B cell (primary cell): ENCODE data around the gene TCP11L2. TPM values are rescaled to one million over a fixed set of nuclear protein-coding genes. Genes with fewer than 3 reads are reported as not detected.

Experiments used
- ATAC-seq: fragments of 200-7000 bp; cut with Tn5 transposase; one replicate; pipeline ENCODE4 v1.10.0; 2021; ENCODE audit warnings: low read depth, mild to moderate bottlenecking, moderate number of reproducible peaks, moderate library complexity
- CTCF ChIA-PET: fragments of 350-600 bp; sonication (Branson Sonifier 250); formaldehyde crosslinking; loops from one replicate; lab custom pipeline; 2021; ENCODE audit warnings: antibody characterized with exemption, inconsistent platforms; lab: Charles Lee
- POLR2A ChIA-PET: fragments of 350-600 bp; sonication (Branson Sonifier 250); formaldehyde crosslinking; loops from one replicate; lab custom pipeline; 2021; ENCODE audit warnings: antibody characterized with exemption; lab: Charles Lee
- DNase-seq: peaks from one replicate; pipeline ENCODE4 v3.0.0; 2013
- H2AFZ ChIP-seq: 2 replicates; pipeline ENCODE4 v1.6.1; 2012; ENCODE audit warnings: mild to moderate bottlenecking, low read depth, low read length; ENCODE audit not compliant: insufficient read depth, poor library complexity, severe bottlenecking
- H3K27ac ChIP-seq, 2 donors: 1 replicate in 1 of 2; 2 replicates in 1 of 2; pipeline ENCODE4 v1.5.1; 2012 to 2013; ENCODE audit warnings: low read length in 2 of 2, mild to moderate bottlenecking in 2 of 2, moderate library complexity in 1 of 2
- H3K27me3 ChIP-seq, 4 experiments: fragments of 200-600 bp in 1 of 4; sonication (generic) in 1 of 4; replicated peaks in 1 of 4; 1 replicate in 2 of 4; 2 replicates in 2 of 4; pipeline versions ENCODE4 v1.6.1 to v1.7.0; 2013 to 2016; ENCODE audit warnings: low read length in 3 of 4, mild to moderate bottlenecking in 2 of 4, mixed read lengths in 1 of 4, moderate library complexity in 1 of 4; ENCODE audit not compliant: insufficient read depth in 4 of 4, control insufficient read depth in 3 of 4; ENCODE audit errors: control extremely low read depth in 1 of 4
- H3K36me3 ChIP-seq, 2 experiments: replicated peaks in 1 of 2; 1 replicate in 1 of 2; 2 replicates in 1 of 2; pipeline versions ENCODE4 v1.6.1 to v1.7.1; 2013; ENCODE audit warnings: low read length in 1 of 2; ENCODE audit not compliant: insufficient read depth in 2 of 2, control insufficient read depth in 1 of 2; ENCODE audit errors: control extremely low read depth in 1 of 2, extremely low read depth in 1 of 2
- H3K4me1 ChIP-seq, 2 donors: fragments of 200-600 bp in 1 of 2; sonication (generic) in 1 of 2; 1 replicate in 1 of 2; 2 replicates in 1 of 2; pipeline versions ENCODE4 v1.5.1 to v1.6.1; 2013 to 2017; ENCODE audit warnings: low read length in 2 of 2; ENCODE audit not compliant: control insufficient read depth in 2 of 2, insufficient read depth in 2 of 2
- H3K4me2 ChIP-seq: replicated peaks from 2 replicates; pipeline ENCODE3; 2012; ENCODE audit warnings: mild to moderate bottlenecking, low read depth, low read length; ENCODE audit not compliant: poor library complexity, severe bottlenecking
- H3K4me3 ChIP-seq, 5 experiments: fragments of 200-600 bp in 1 of 5; sonication (generic) in 1 of 5; 1 replicate in 3 of 5; 2 replicates in 2 of 5; pipeline versions ENCODE4 v1.5.1 to v1.7.0; 2011 to 2016; ENCODE audit warnings: low read length in 4 of 5, mild to moderate bottlenecking in 4 of 5, low read depth in 2 of 5, control low read depth in 1 of 5, moderate library complexity in 1 of 5; ENCODE audit not compliant: insufficient read depth in 1 of 5; ENCODE audit errors: control extremely low read depth in 1 of 5, extremely low read depth in 1 of 5
- H3K79me2 ChIP-seq: fragments of 200-600 bp; sonication (generic); one replicate; pipeline ENCODE4 v1.6.0; 2016; ENCODE audit warnings: low read length; ENCODE audit not compliant: control insufficient read depth, insufficient read depth
- H3K9ac ChIP-seq: fragments of 200-600 bp; sonication (generic); 2 replicates; pipeline ENCODE4 v1.6.1; 2017; ENCODE audit warnings: mild to moderate bottlenecking, low read length, moderate library complexity
- H3K9me3 ChIP-seq, 3 donors: one replicate each; pipeline versions ENCODE4 v1.6.1 to v1.7.1; 2013; ENCODE audit warnings: low read length in 2 of 3; ENCODE audit not compliant: control insufficient read depth in 2 of 3, insufficient read depth in 1 of 3; ENCODE audit errors: control extremely low read depth in 1 of 3
- H4K20me1 ChIP-seq: 2 replicates; pipeline ENCODE4 v1.6.0; 2012; ENCODE audit warnings: mild to moderate bottlenecking, low read length; ENCODE audit not compliant: insufficient read depth, control insufficient read depth, poor library complexity, severe bottlenecking
- H3K27ac Mint-ChIP-seq: one replicate; pipeline ENCODE4 v1.8.0; 2021; ENCODE audit warnings: mixed read lengths
- H3K27me3 Mint-ChIP-seq: one replicate; pipeline ENCODE4 v1.8.0; 2021; ENCODE audit warnings: mixed read lengths
- H3K4me1 Mint-ChIP-seq: one replicate; pipeline ENCODE4 v1.8.0; 2021; ENCODE audit warnings: mixed read lengths
- H3K4me3 Mint-ChIP-seq: one replicate; pipeline ENCODE4 v1.8.0; 2021; ENCODE audit warnings: mixed read lengths
- H3K9me3 Mint-ChIP-seq: one replicate; pipeline ENCODE4 v1.8.0; 2022; ENCODE audit warnings: mixed read lengths; ENCODE audit not compliant: insufficient read depth
- CTCF ChIP-seq: fragments of 200-600 bp; IDR thresholded peaks from one replicate; pipeline ENCODE4 v1.8.0; 2022; ENCODE audit warnings: antibody characterized with exemption, mild to moderate bottlenecking
- EZH2 ChIP-seq: IDR thresholded peaks from 2 replicates; pipeline ENCODE4 v1.6.1; 2012; ENCODE audit warnings: borderline replicate concordance, low read depth, mild to moderate bottlenecking, moderate library complexity, low read length; ENCODE audit not compliant: insufficient read depth, poor library complexity, severe bottlenecking
- WGBS: methylation state at CpG from one replicate; pipeline ENCODE4 v1.1.5; 2013; ENCODE audit warnings: missing lambda C conversion rate; ENCODE audit not compliant: insufficient coverage; 5-methylcytosine and 5-hydroxymethylcytosine counted together
- intact Hi-C: fragments of 100-400 bp; cut with micrococcal nuclease; formaldehyde crosslinking; loops from one replicate; pipeline ENCODE4 v1.10.0; 2022
- polyA plus RNA-seq: library from polyadenylated mRNA; depleted of rRNA; stranded (reverse); fragments of >200 nt; gene quantifications from 2 replicates; pipeline ENCODE4 v1.2.3, GENCODE V29; 2012
- total RNA-seq, 2 donors: library from RNA; stranded (reverse); fragments of 120-200 nt in 1 of 2; gene quantifications; 1 replicate in 1 of 2; 2 replicates in 1 of 2; pipeline versions ENCODE4 v1.2.3 to v1.2.4, GENCODE V29; 2013 to 2022

The TCP11L2 gene
- total and polyA plus RNA-seq, 2 donors (not counting 1 experiment from before 2014, with no cell fraction given) = 30.4 to 306 TPM

- peaks cover 47% of the 10 kb centered on the region for H3K79me2 ChIP-seq
- Mint-ChIP-seq H3K27me3 (no peaks in the 10 kb centered on the region), H3K4me3 (no peak overlapping the region), H3K27ac (peak overlapping the region; percentile 27), H3K4me1 (peaks cover 74% of the 10 kb centered on the region), H3K9me3 (no peaks in the 10 kb centered on the region)
- peaks cover 83% of the 10 kb centered on the region for H4K20me1 ChIP-seq
- H3K4me1 ChIP-seq = peaks cover 37 to 43% of the 10 kb centered on the region in 2 donors
- H2AFZ ChIP-seq = no peak overlapping the region
- no peak overlapping the region for H3K9ac ChIP-seq
- peaks cover 12 to 27% of the 10 kb centered on the region in 2 experiments for H3K36me3 ChIP-seq
- 93% methylated on average over 3 of the region's 3 CpGs for whole genome bisulfite sequencing
- H3K27me3 ChIP-seq = no peaks in the 10 kb centered on the region
- TF ChIP-seq EZH2 (no peak), CTCF (no peak)
- POLR2A ChIA-PET = no interaction called here
- H3K27ac ChIP-seq = no peak overlapping the region
- intact Hi-C loops = no loop called here
- no peak overlapping the region for H3K4me2 ChIP-seq
- CTCF ChIA-PET = interaction anchor here (3.7 kb wide), 1 partner anchor 81 kb away, joined by 23 read pairs; no protein-coding TSS in a partner anchor
- no peaks in the 10 kb centered on the region for H3K9me3 ChIP-seq
- no peak overlapping the region for H3K4me3 ChIP-seq
- no peak for ATAC-seq
- no peak for DNase-seq
These were observed 6.1 kb downstream of the TCP11L2 start for GRCh38 chr12:106308611-106309010.

GRCh38 chr12:106309671-106310505 lies 7.4 kb downstream of the TCP11L2 start:
- DNase-seq (no peak), ATAC-seq (no peak)
- WGBS = 66% methylated on average over 4 of the region's 7 CpGs
- Histone ChIP-seq H3K79me2 (peaks cover 39% of the 10 kb centered on the region), H3K9me3 (no peaks in the 10 kb centered on the region), H3K4me2 (no peak overlapping the region), H3K4me1 (peaks cover 24 to 31% of the 10 kb centered on the region in 2 donors), H3K27me3 (no peaks in the 10 kb centered on the region), H4K20me1 (peaks cover 79% of the 10 kb centered on the region), H3K4me3 (no peak overlapping the region), H2AFZ (no peak overlapping the region), H3K36me3 (peaks cover 9 to 30% of the 10 kb centered on the region in 2 experiments), H3K9ac (no peak overlapping the region), H3K27ac (no peak overlapping the region)
- H3K27ac Mint-ChIP-seq = peak overlapping the region; percentile 34
- POLR2A ChIA-PET = no interaction called here
- peaks cover 62% of the 10 kb centered on the region for H3K4me1 Mint-ChIP-seq
- no peaks in the 10 kb centered on the region for H3K27me3 Mint-ChIP-seq
- TF ChIP-seq EZH2 (no peak), CTCF (no peak)
- intact Hi-C loops = no loop called here
- no peak overlapping the region for H3K4me3 Mint-ChIP-seq
- CTCF ChIA-PET = interaction anchor here (0.9 to 3.7 kb wide), 5 partner anchors 18 to 86 kb away, joined by 3 to 23 read pairs (median 5); no protein-coding TSS in a partner anchor
- no peaks in the 10 kb centered on the region for H3K9me3 Mint-ChIP-seq
